Renal cortex interstitium (tissue), 11 donors: ENCODE results near the gene COL2A1. TPM values are rescaled to one million over a fixed set of nuclear protein-coding genes. Genes with fewer than 3 reads are reported as not detected.

ENCODE experiments used
- DNase-seq, 11 donors: peaks; one replicate each; pipeline ENCODE4 v3.0.0-alpha.2; 2013; ENCODE audit warnings: low read depth in 9 of 11, low spot score in 4 of 11; ENCODE audit errors: extremely low read depth in 1 of 11
- polyA plus RNA-seq, 3 donors: library from polyadenylated mRNA; unstranded; fragments of 120-200 nt; gene quantifications; one replicate each; pipeline ENCODE4 v1.2.1, GENCODE V29; 2013; ENCODE audit not compliant: insufficient read length in 3 of 3

Gene COL2A1
- polyA plus RNA-seq, 3 donors = 44.9 to 62.7 (median 46.4) TPM

DNA sequence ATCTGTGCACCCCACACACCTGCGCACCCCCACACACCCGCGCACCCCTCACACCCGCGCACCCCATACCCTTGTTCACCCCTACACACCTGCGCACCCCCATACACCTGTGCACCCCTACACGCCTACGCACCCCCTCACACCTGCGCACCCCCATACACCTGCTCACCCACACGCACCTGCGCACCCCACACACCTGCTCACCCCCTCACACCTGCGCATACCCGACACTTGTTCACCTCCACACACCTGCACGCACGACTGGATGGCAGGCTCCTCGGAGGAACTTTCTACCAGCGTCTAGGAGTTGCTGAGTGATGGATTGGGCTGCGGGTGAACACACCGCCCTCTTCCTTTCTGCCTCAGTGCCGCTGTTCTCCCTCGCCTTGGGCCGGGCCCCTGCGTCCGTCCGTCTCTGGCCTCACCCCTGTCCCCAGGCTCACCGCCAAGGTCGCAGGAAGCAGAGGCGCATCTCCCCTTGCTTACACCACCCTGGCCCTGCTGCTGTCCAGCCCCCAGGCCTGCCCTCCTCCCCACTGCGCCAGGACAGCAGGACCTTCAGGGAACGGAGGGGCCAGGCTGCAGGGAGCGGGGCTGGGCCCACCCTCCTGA, 61.6 kb downstream of the COL2A1 start:
- no peak for DNase-seq

DNA sequence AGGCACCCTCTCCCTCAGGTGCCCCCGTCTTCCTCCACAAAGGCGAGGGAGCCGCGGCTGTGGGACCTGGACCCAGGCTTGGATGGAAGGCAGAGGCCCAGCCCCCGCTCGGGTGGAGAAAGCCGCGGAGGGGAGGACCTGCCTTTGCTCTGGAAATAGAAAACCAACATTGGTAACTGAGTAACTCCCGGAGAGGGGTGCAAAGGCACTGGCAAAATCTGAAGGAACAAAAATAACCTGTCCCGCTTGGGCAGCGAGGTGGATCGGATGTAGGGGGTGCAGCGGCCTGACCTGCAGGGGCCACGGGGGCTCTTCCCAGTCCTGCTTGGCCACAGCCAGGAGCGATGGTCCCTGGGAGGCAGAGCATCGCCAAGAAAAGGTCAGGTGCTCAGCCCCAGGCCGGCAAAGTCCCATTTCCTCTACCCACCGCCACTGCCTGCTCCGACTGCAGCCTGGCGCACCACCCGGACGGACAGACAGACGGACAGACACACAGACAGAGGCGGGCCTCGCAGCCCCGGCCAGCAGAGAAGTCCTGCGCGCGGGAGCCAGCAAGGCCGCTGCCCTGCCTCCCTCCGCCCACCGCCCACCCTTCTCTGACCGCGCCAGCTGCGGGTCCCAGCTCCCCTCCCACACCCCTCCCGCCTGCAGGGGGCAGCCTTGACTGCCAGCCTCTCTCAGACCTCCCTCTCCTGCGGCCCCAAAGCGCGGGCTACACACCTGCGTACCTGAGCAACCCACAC, 62.2 kb downstream of the COL2A1 start:
- peak in 5 of 11 donors; percentile 44 to 63 (median 54) for DNase-seq

DNA sequence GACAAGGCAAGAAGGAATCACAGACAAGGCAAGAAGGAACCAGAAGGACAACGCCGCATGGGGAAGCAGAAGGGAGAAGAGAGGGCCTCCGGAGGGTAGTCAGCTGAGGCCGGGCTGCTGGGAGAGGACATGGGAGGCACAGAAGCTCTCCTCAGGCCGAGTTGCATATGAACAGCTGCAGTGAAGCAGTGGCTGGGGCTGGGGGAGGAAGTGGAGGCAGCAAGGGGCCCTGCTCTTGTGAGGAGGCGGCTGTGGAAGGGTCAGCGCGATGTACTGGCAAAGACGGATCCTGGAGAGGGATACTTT, 62.8 kb downstream of the COL2A1 start:
- no peak for DNase-seq

DNA sequence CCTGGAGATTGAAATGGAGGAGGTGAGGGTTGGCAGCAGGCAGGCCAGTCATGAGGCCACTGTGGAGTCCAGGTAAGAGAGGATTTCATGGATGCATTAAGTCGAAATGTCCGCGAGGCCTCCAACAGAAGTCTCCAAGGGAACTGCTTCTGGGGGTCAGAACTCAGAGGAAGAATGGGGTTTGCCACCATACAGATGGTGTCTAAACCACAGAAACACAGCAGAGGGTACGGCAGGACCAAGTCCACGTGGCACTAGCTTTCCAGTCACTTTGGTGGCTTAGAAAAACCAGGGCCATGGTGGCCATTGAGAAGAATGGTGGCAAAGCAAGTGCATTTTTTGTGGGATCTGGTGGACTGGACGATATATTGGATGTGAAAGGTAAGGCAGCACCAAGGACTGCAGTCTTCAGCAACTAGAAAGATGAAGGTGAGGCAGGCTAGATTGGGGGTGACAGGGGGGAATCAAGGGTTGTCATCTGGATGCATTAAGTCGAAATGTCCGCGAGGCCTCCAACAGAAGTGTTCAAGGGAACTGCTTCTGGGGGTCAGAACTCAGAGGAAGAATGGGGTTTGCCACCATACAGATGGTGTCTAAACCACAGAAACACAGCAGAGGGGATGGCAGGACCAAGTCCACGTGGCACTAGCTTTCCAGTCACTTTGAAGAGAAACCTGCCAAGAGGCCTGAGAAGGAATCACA, 63.4 kb downstream of the COL2A1 start:
- no peak for DNase-seq

DNA sequence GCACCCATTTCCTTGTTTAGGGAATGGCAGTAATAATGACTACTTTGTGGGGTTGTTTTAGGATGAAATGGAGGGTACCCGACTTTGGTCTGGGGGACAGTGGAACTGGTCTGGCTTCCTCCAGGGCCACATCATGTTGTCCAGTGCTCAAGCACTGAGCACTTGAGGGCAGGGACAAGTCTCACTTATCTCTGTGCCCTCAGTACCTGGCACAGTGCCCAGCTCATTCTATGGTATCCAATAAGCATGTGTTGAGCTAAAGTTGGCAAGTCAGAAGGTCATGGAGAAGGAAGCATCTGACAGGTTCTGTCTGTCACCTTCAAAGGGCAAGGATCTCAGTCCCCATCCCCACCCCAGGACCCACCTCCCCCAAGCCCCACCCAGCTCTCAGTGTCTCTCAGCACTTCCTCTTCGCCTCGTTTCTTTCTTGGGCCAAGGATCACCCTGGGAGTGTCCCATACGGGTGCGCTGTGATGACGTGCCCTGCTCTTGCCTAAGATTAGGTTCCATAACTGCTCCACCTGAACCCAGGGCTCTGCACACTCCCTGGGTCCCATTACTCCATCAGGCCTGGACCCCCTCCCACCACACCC, 65.2 kb downstream of the COL2A1 start:
- no peak for DNase-seq

DNA sequence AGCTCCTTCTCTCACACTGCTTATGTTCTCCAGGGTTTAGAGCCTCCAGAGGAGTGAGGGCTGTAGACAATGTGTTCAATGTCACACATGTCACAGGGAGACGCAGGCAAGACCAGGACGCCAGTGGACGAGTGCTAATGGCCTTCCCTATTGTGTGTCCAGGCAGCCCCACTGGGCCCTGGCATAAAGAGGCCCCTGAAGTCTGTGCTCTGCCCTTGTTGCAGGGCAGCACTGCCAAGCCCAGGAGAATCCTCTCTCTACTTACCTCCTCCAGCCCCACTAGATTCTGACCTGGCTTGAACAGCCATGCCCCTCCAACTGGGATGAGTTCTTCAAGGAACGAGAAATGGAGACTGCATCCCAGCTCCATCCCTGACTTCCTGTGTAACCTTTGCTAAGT, 65.7 kb downstream of the COL2A1 start:
- no peak for DNase-seq

DNA sequence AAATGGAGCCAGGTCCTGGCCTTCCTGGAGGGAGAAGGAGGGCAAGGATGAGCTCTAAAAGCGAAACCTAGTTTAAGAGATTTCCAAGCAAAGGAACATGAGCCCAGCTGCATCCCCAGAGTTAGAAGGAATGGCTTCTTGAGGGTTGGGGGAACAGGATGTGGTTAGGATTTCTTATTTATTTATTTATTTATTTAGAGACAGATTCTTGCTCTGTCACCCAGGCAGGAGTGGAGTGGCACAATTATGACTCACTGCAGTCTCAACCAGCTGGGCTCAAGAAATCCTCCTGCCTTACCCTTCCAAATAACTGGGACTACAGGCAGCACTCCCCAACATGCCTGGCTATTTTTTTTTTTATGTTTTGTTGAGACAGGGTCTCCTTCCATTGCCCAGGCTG, 66.2 kb downstream of the COL2A1 start:
- DNase-seq = no peak

DNA sequence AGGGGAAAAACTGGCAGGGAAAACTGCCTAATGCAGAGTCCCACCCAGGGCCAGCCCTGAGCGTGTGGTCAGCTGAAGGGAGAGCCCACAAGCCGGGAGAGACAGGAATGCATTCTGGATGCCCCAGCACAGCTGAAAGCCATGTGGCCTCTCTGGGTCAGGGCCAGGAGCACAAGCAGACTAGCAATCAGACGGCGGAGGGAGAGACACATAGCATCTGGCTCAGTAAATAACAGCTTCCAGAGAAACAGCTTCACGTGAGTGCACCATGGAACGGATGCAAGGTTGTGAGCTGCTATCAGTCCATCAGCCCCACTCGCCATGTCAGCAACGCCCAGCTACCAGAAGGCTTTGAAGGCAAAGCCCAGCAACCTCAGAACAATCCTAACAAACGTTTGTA, 69.1 kb downstream of the COL2A1 start:
- DNase-seq = peak in 1 of 11 donors; percentile 22

DNA sequence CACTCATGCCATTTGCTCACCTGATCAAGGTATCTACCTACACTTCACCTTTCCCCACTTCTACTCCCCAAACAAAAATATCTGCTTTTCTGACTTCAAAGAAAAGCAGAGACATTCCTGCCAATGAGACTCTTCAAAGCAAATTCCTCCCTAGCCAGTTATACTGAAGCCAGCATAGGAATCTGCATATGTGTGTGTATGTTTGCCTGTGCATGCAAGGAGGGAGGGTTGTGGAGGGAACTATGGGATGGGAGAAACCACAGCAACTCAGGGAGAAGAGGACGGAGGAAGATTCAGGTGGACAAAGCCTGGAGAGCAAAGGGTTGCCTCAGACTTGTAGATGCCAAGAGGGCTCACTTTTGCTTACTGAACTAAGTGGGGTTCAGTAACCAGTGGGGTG, 73.1 kb downstream of the COL2A1 start:
- DNase-seq = no peak

DNA sequence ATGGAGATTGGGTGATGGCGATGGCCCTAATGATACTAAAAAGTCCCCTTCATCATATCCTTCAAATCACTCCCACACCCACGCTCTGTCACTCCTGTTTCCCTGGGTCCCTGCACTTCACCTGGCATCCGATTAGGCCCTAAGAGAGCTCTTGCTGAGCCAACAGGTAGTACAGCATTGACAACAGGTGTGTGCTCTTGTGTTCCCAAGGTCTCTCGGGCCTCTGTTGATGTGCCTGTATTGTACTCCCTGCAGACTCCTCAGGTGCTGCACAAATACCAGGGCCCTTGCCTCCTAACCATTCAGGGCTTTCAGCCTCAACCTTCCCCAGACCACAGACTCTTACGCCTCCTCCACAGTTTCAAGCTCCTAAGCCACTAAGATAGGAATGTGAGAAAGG, 73.6 kb downstream of the COL2A1 start:
- DNase-seq = no peak

DNA sequence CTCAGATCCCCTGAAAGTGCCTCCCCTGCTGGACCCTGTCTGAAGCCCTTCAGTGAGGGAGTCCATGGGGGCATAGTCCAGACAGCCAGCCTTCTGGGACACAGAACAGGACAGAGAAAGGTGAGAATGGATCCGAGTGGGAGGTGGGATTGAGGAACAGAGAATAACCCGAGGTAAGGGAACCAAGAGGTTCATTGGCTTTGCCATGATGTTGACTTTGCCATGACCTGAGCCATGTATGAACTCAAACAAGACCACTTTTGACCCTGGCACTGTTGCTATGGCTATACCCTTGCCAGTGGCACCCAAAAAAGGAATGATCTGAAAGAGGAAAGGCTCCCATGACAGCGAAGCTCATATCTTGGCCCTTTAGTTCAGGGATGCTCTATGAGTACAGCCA, 76.9 kb downstream of the COL2A1 start:
- no peak for DNase-seq

Other genes with a start within 250 kb of the COL2A1 start
- gene RAPGEF3, start 245.6 kb downstream of the COL2A1 start, polyA plus RNA-seq = 10 to 100 TPM; 41.0 to 62.8 (median 58.4) TPM
- 10 to 100 TPM; 41.9 to 51.3 (median 47.4) TPM for gene SLC48A1, start 231.2 kb downstream of the COL2A1 start, polyA plus RNA-seq
- 10 to 100 TPM; 69.0 to 88.9 (median 86.4) TPM for gene HDAC7, start 184.6 kb downstream of the COL2A1 start, polyA plus RNA-seq
- 1 to 10 TPM; 3.1 to 4.8 (median 4.7) TPM for gene VDR, start 99.5 kb downstream of the COL2A1 start, polyA plus RNA-seq
- 100 to 1,000 TPM; 122 to 132 (median 128) TPM for gene TMEM106C, start 40.9 kb downstream of the COL2A1 start, polyA plus RNA-seq
- 10 to 100 TPM; 22.1 to 27.4 (median 23.5) TPM for gene SENP1, start 101.6 kb upstream of the COL2A1 start, polyA plus RNA-seq
- 100 to 1,000 TPM; 102 to 125 (median 111) TPM for gene PFKM, start 114.9 kb upstream of the COL2A1 start, polyA plus RNA-seq
- 10 to 100 TPM; 35.6 to 40.2 (median 39.0) TPM for gene ASB8, start 153.0 kb upstream of the COL2A1 start, polyA plus RNA-seq
- under 1 TPM; 0.42 to 0.67 (median 0.60) TPM for gene CCDC184, start 179.2 kb upstream of the COL2A1 start, polyA plus RNA-seq
- gene OR10AD1, start 198.8 kb upstream of the COL2A1 start, polyA plus RNA-seq = 1 to 10 TPM in 1 of 3 donors, under 1 TPM in 2; 0.19 to 1.1 (median 0.40) TPM